Measurements from ENCODE around the gene KMT2E.

The KMT2E gene

GRCh38 chr7:105098863-105099515 is 85.0 kb downstream of the KMT2E start:
- no peak for TF ChIP-seq CTCF (IDR thresholded peaks at IDR 0.05; ENCODE audit: borderline replicate concordance, control extremely low read depth, extremely low read depth, insufficient read depth, missing control alignments)
- DNase-seq (ENCODE audit: low spot score): peak; percentile 32
- in situ Hi-C loops (cut with MboI; ENCODE audit: low sequenced_read_pairs, unreplicated experiment): no loop called here

GRCh38 chr7:105101864-105102263 is 87.9 kb downstream of the KMT2E start:
- no peak for DNase-seq (ENCODE audit: low spot score)
- in situ Hi-C loops (cut with MboI; ENCODE audit: low sequenced_read_pairs, unreplicated experiment): no loop called here
- no peak for TF ChIP-seq CTCF (IDR thresholded peaks at IDR 0.05; ENCODE audit: borderline replicate concordance, control extremely low read depth, extremely low read depth, insufficient read depth, missing control alignments)

GRCh38 chr7:105102557-105103352 is 88.8 kb downstream of the KMT2E start:
- TF ChIP-seq CTCF (IDR thresholded peaks at IDR 0.05; ENCODE audit: borderline replicate concordance, control extremely low read depth, extremely low read depth, insufficient read depth, missing control alignments): no peak
- DNase-seq (ENCODE audit: low spot score): no peak
- in situ Hi-C loops (cut with MboI; ENCODE audit: low sequenced_read_pairs, unreplicated experiment): no loop called here

GRCh38 chr7:105105579-105105978 is 91.6 kb downstream of the KMT2E start:
- TF ChIP-seq CTCF (IDR thresholded peaks at IDR 0.05; ENCODE audit: borderline replicate concordance, control extremely low read depth, extremely low read depth, insufficient read depth, missing control alignments): no peak
- in situ Hi-C loops (cut with MboI; ENCODE audit: low sequenced_read_pairs, unreplicated experiment): no loop called here

GRCh38 chr7:105106473-105106872 is 92.5 kb downstream of the KMT2E start:
- DNase-seq (ENCODE audit: low spot score): no peak
- in situ Hi-C loops (cut with MboI; ENCODE audit: low sequenced_read_pairs, unreplicated experiment): no loop called here
- no peak for TF ChIP-seq CTCF (IDR thresholded peaks at IDR 0.05; ENCODE audit: borderline replicate concordance, control extremely low read depth, extremely low read depth, insufficient read depth, missing control alignments)

More at GRCh38 chr7:105105579-105105978, 91.6 kb downstream of the KMT2E start:
- DNase-seq (ENCODE audit: low spot score): no peak

GRCh38 chr7:105107458-105107857 is 93.5 kb downstream of the KMT2E start:
- no peak for DNase-seq (ENCODE audit: low spot score)
- in situ Hi-C loops (cut with MboI; ENCODE audit: low sequenced_read_pairs, unreplicated experiment): no loop called here
- no peak for TF ChIP-seq CTCF (IDR thresholded peaks at IDR 0.05; ENCODE audit: borderline replicate concordance, control extremely low read depth, extremely low read depth, insufficient read depth, missing control alignments)

All from GM13976 (cell line).